Breast epithelium (tissue), 4 donors: ENCODE measurements around the gene TEX36. TPM values are rescaled to one million over a fixed set of nuclear protein-coding genes. Genes with fewer than 3 reads are reported as not detected.
"Not testable (repeated sequence)": the region's sequence is repeated elsewhere in the genome, so short reads cannot be mapped to it uniquely, and the experiment has no call there.

Experiments
- DNase-seq, 2 donors: peaks; one replicate each; pipeline ENCODE4 v3.0.0-alpha.2; 2019; ENCODE audit warnings: low spot score in 2 of 2
- H3K27ac ChIP-seq, 2 donors: fragments of 200-600 bp; sonication (generic) in 1 of 2; one replicate each; pipeline ENCODE4 v1.5.1; 2016 to 2019; ENCODE audit warnings: mild to moderate bottlenecking in 1 of 2
- H3K27me3 ChIP-seq, 2 donors: fragments of 200-600 bp; sonication (generic) in 1 of 2; one replicate each; pipeline versions ENCODE4 v1.5.1 to v1.6.0; 2017 to 2019; ENCODE audit warnings: control low read depth in 1 of 2, mild to moderate bottlenecking in 1 of 2
- H3K36me3 ChIP-seq: fragments of 200-600 bp; one replicate; pipeline ENCODE4 v1.5.1; 2019
- H3K4me1 ChIP-seq, 2 donors: fragments of 200-600 bp; sonication (generic); one replicate each; pipeline ENCODE4 v1.5.1; 2016 to 2019; ENCODE audit warnings: control low read depth in 1 of 2
- H3K4me3 ChIP-seq, 3 donors: fragments of 200-600 bp; sonication (generic); 1 replicate in 2 of 3; 2 replicates in 1 of 3; pipeline ENCODE4 v1.5.1; 2016 to 2019; ENCODE audit warnings: mild to moderate bottlenecking in 3 of 3, moderate library complexity in 2 of 3
- H3K9me3 ChIP-seq, 2 donors: fragments of 200-600 bp; sonication (generic) in 1 of 2; one replicate each; pipeline ENCODE4 v1.5.1; 2016 to 2019; ENCODE audit warnings: control low read depth in 1 of 2
- POLR2A ChIP-seq: fragments of 450-650 bp; IDR thresholded peaks from one replicate; pipeline ENCODE4 v1.6.1; 2016; ENCODE audit warnings: antibody characterized with exemption, mild to moderate bottlenecking, moderate library complexity
- POLR2AphosphoS5 ChIP-seq, 3 donors: sonication (generic); formaldehyde crosslinking; IDR thresholded peaks; one replicate each; pipeline ENCODE4 v1.6.1; 2017; ENCODE audit warnings: antibody characterized with exemption in 3 of 3
- intact Hi-C: fragments of 100-400 bp; cut with DNase I; formaldehyde crosslinking; loops from one replicate; pipeline ENCODE4 v1.15.1; 2023; ENCODE audit warnings: low total_unique reads
- total RNA-seq, 3 donors: library from RNA; depleted of rRNA; stranded (reverse); fragments of >200 nt; gene quantifications; one replicate each; pipeline ENCODE4 v1.1.0, GENCODE V29; 2016
- TF ChIP-seq, protein P1 (sequence below), 3 donors: fragments of 450-650 bp; IDR thresholded peaks; one replicate each; pipeline ENCODE4 v1.5.1; 2016 to 2017; ENCODE audit warnings: antibody characterized with exemption in 3 of 3, mild to moderate bottlenecking in 3 of 3, moderate library complexity in 3 of 3

Gene TEX36
- total RNA-seq, 3 donors from 2014 or later: not detected

DNA sequence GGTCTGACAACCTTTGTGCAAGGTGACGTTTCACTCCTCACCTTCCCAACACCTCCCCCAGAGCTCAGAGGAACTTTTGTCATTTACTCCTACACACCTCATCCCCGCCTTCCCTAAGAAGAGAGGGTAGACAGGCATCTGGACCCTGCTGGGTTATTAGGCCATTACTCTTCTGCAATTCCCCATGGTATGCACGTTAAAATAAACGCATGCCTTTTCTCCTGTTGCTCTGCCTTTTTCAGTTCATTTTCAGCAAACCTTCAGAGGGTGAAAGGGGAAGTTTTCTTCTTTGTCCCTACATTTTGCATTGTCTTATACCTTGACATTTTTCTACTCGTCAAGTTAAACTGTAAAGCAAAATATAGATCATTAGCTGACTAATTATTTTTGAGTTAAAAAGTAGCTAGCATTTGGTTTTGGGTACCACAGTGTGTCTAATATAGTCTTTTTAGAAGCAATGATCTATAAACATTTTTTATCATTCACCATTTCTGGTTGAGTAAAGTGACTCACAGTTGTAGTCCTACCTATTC, 26.1 kb upstream of the TEX36 start:
- Histone ChIP-seq H3K36me3 (no peaks in the 10 kb centered on the region), H3K4me1 (no peaks in the 10 kb centered on the region), H3K27ac (no peak overlapping the region), H3K4me3 (no peak overlapping the region), H3K9me3 (no peaks in the 10 kb centered on the region), H3K27me3 (no peaks in the 10 kb centered on the region)
- intact Hi-C loops: no loop called here
- no peak for DNase-seq
- TF ChIP-seq, protein P1, sequence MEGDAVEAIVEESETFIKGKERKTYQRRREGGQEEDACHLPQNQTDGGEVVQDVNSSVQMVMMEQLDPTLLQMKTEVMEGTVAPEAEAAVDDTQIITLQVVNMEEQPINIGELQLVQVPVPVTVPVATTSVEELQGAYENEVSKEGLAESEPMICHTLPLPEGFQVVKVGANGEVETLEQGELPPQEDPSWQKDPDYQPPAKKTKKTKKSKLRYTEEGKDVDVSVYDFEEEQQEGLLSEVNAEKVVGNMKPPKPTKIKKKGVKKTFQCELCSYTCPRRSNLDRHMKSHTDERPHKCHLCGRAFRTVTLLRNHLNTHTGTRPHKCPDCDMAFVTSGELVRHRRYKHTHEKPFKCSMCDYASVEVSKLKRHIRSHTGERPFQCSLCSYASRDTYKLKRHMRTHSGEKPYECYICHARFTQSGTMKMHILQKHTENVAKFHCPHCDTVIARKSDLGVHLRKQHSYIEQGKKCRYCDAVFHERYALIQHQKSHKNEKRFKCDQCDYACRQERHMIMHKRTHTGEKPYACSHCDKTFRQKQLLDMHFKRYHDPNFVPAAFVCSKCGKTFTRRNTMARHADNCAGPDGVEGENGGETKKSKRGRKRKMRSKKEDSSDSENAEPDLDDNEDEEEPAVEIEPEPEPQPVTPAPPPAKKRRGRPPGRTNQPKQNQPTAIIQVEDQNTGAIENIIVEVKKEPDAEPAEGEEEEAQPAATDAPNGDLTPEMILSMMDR (IDR thresholded peaks at IDR 0.05): no peak
- TF ChIP-seq POLR2A: no peak
- TF ChIP-seq POLR2AphosphoS5 (IDR thresholded peaks at IDR 0.05): no peak

GRCh38 chr10:125707541-125708468, 24.8 kb upstream of the TEX36 start:
- no peaks in the 10 kb centered on the region for H3K9me3 ChIP-seq
- no peaks in the 10 kb centered on the region for H3K27me3 ChIP-seq
- H3K36me3 ChIP-seq: no peaks in the 10 kb centered on the region
- H3K4me1 ChIP-seq: no peaks in the 10 kb centered on the region
- H3K4me3 ChIP-seq: no peak overlapping the region
- no peak for DNase-seq
- intact Hi-C loops: no loop called here
- TF ChIP-seq, protein P1 (IDR thresholded peaks at IDR 0.05): no peak
- no peak for TF ChIP-seq POLR2AphosphoS5 (IDR thresholded peaks at IDR 0.05)
- TF ChIP-seq POLR2A: no peak
- H3K27ac ChIP-seq: no peak overlapping the region

DNA sequence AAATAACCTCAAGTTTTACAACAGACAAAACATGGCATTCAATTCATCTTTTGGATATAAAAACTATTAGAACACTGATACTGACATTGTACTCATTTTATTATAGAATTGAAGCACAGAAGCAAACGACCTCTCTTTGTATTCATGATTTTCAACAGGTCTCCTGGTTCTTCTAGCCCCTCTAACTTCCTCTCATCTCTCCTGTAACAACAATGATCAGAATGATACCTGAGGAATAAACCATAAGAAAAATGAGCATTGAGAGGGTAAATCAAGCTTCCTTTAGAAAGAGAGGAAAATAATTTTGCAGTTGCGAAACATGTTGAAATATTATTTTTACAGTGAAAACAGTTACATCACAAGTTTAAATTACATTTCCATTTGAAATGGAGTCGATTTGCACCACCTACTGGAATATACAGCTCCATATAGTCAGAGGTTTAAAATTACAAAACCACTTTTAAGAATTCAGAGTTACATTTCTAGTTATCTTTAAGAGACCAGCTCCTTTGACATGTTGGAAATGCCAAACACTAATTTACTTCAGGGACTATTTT, 17.5 kb upstream of the TEX36 start:
- no peak for TF ChIP-seq POLR2A
- no peak for TF ChIP-seq POLR2AphosphoS5 (IDR thresholded peaks at IDR 0.05)

DNA sequence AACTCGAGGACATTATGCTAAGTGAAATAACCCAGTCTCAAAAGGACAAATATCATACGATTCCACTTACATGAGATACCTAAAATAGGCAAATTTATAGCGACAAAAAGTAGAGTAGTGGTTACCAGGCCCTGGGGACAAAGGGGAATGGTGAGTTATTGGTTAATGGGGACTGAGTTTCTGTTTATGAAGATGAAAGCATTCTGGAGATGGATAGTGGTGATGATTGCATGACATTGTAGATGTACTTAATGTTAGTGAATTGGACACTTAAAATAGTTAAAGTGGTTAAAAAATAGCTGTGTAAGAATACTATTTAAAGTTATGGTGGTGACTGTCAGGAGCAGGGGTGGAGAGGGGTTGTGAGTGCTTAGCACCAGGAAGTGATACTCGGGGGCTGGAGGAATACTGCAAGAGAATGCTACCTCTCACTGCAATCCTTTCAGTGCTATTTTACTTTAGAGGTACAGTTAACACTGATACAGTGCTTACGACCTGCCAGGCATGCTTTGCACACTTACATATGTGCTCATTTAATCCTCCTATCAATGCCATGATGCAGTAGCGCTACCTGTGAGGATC, 16.7 kb upstream of the TEX36 start:
- TF ChIP-seq, protein P1 (IDR thresholded peaks at IDR 0.05): no peak
- TF ChIP-seq POLR2A (no peak), POLR2AphosphoS5 (IDR thresholded peaks at IDR 0.05) (no peak)

More for the DNA sequence above, 17.5 kb upstream of the TEX36 start:
- no peak overlapping the region for H3K4me3 ChIP-seq
- H3K27me3 ChIP-seq: no peaks in the 10 kb centered on the region
- intact Hi-C loops: no loop called here
- H3K27ac ChIP-seq: no peak overlapping the region
- H3K36me3 ChIP-seq: no peaks in the 10 kb centered on the region
- H3K4me1 ChIP-seq: no peaks in the 10 kb centered on the region
- no peaks in the 10 kb centered on the region for H3K9me3 ChIP-seq
- no peak for DNase-seq

GRCh38 chr10:125698481-125698998, 15.6 kb upstream of the TEX36 start:
- H3K9me3 ChIP-seq: no peaks in the 10 kb centered on the region
- no peaks in the 10 kb centered on the region for H3K27me3 ChIP-seq
- DNase-seq: no peak
- H3K4me1 ChIP-seq: no peaks in the 10 kb centered on the region
- H3K36me3 ChIP-seq: no peaks in the 10 kb centered on the region
- no peak overlapping the region for H3K4me3 ChIP-seq
- TF ChIP-seq, protein P1 (IDR thresholded peaks at IDR 0.05): no peak
- TF ChIP-seq POLR2A (no peak), POLR2AphosphoS5 (IDR thresholded peaks at IDR 0.05) (no peak)
- intact Hi-C loops: no loop called here
- no peak overlapping the region for H3K27ac ChIP-seq

More for the DNA sequence above, 16.7 kb upstream of the TEX36 start:
- Histone ChIP-seq H3K36me3 (no peaks in the 10 kb centered on the region), H3K4me3 (no peak overlapping the region), H3K27me3 (no peaks in the 10 kb centered on the region), H3K27ac (no peak overlapping the region), H3K9me3 (no peaks in the 10 kb centered on the region), H3K4me1 (no peaks in the 10 kb centered on the region)
- intact Hi-C loops: no loop called here
- DNase-seq: no peak

GRCh38 chr10:125696884-125697283, 13.9 kb upstream of the TEX36 start:
- DNase-seq, H3K36me3 ChIP-seq, H3K27me3 ChIP-seq, intact Hi-C loops, H3K4me1 ChIP-seq, H3K9me3 ChIP-seq, H3K27ac ChIP-seq, H3K4me3 ChIP-seq: not testable (repeated sequence)
